ENCODE results near the gene GEMIN2.
"Not testable (repeated sequence)": the region's sequence is repeated elsewhere in the genome, so short reads cannot be mapped to it uniquely, and the experiment has no call there.

The GEMIN2 gene

GRCh38 chr14:39180553-39180952 is 66.4 kb downstream of the GEMIN2 start:
- DNase-seq = no peak

GRCh38 chr14:39181026-39181692 is 67.0 kb downstream of the GEMIN2 start:
- DNase-seq = no peak

GRCh38 chr14:39181693-39182047 is 67.5 kb downstream of the GEMIN2 start:
- no peak for DNase-seq

GRCh38 chr14:39182770-39183684 is 68.9 kb downstream of the GEMIN2 start:
- DNase-seq = no peak

- DNase-seq = not testable (repeated sequence)
Observed at GRCh38 chr14:39183685-39184003, 69.5 kb downstream of the GEMIN2 start.

GRCh38 chr14:39184628-39185255 is 70.6 kb downstream of the GEMIN2 start:
- no peak for DNase-seq

- no peak for DNase-seq
Observed at GRCh38 chr14:39185256-39186049, 71.3 kb downstream of the GEMIN2 start.

Data from hematopoietic multipotent progenitor cell treated with erythropoietin and hydrocortisone succinate and interleukin-3 and kit ligand, for 4 days (in vitro differentiated cells).